Neural progenitor cell (in vitro differentiated cells): ENCODE data around the gene CPD.

Experiments used
- CTCF ChIP-seq: fragments of 200-600 bp; sonication (generic); IDR thresholded peaks from 2 replicates; pipeline ENCODE4 v1.5.1; 2017; ENCODE audit warnings: antibody characterized with exemption, mild to moderate bottlenecking
- EZH2 ChIP-seq: fragments of 200-600 bp; sonication (generic); IDR thresholded peaks from 2 replicates; pipeline ENCODE4 v1.6.1; 2017; ENCODE audit warnings: antibody characterized with exemption, mild to moderate bottlenecking, moderate library complexity
- EZH2phosphoT487 ChIP-seq: fragments of 200-600 bp; sonication (generic); IDR thresholded peaks from 2 replicates; pipeline ENCODE4 v1.6.1; 2017; ENCODE audit warnings: antibody characterized with exemption

- TF ChIP-seq CTCF = no peak
- no peak for TF ChIP-seq EZH2phosphoT487
- no peak for TF ChIP-seq EZH2
Observed at GRCh38 chr17:30372755-30373154, 6.0 kb upstream of the CPD start.
